Omental fat pad (tissue), 4 donors: ENCODE results near the gene REPS1. TPM values are rescaled to one million over a fixed set of nuclear protein-coding genes. Genes with fewer than 3 reads are reported as not detected.

Experiments
- ATAC-seq: fragments of 150-250 bp; one replicate; pipeline ENCODE4 v1.9.1; 2016; ENCODE audit warnings: mild to moderate bottlenecking, moderate library complexity; ENCODE audit not compliant: low FRiP score
- DNase-seq: peaks from one replicate; pipeline ENCODE4 v3.0.0-alpha.2; 2019; ENCODE audit warnings: low spot score
- total RNA-seq, 4 donors: library from RNA; depleted of rRNA; stranded (reverse); fragments of >200 nt; gene quantifications; one replicate each; pipeline ENCODE4 v1.1.0, GENCODE V29; 2016
- TF ChIP-seq, protein P1 (sequence below), 3 donors: fragments of 450-650 bp; IDR thresholded peaks; one replicate each; pipeline ENCODE4 v1.5.1; 2016 to 2017; ENCODE audit warnings: antibody characterized with exemption in 3 of 3, mild to moderate bottlenecking in 3 of 3, moderate library complexity in 2 of 3

Gene REPS1
- total RNA-seq, 4 donors from 2014 or later: 25.2 to 46.0 (median 35.9) TPM

DNA sequence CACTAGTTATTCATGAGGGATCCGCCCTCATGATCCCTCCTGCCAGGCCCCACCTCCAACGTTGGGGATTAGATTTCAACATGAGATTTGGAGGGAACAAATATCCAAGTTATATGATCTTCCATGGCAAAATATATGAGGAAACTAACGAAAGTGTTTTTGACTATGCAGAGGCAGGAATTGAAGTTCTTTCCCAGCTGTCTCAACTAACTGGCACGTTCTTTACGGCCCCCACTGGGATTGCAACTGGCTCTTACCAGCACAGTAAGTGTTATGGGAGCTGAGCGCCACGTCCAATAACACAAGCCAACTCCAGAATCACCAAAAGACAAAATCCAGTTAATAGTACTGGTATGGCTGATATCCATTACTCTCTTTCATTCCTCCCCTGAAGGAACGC is 125.6 kb downstream of the REPS1 start:
- no peak for DNase-seq
- TF ChIP-seq, protein P1, sequence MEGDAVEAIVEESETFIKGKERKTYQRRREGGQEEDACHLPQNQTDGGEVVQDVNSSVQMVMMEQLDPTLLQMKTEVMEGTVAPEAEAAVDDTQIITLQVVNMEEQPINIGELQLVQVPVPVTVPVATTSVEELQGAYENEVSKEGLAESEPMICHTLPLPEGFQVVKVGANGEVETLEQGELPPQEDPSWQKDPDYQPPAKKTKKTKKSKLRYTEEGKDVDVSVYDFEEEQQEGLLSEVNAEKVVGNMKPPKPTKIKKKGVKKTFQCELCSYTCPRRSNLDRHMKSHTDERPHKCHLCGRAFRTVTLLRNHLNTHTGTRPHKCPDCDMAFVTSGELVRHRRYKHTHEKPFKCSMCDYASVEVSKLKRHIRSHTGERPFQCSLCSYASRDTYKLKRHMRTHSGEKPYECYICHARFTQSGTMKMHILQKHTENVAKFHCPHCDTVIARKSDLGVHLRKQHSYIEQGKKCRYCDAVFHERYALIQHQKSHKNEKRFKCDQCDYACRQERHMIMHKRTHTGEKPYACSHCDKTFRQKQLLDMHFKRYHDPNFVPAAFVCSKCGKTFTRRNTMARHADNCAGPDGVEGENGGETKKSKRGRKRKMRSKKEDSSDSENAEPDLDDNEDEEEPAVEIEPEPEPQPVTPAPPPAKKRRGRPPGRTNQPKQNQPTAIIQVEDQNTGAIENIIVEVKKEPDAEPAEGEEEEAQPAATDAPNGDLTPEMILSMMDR (IDR thresholded peaks at IDR 0.05): no peak
- no peak for ATAC-seq

DNA sequence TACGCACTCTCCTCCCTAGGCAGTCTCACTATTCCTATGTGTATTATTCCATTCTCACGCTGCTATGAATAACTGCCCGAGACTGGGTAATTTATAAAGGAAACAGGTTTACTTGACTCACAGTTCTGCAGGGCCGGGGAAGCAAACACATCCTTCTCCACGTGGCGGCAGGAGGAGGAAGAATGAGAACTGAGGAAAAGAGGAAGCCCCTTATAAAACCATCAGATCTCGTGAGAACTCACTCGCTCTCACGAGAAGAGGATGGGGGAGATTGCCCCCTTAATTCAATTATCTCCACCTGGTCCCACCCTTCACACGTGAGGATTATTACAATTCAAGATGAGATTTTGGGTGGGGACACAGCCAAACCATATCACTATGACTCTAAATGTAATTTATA is 130.3 kb downstream of the REPS1 start:
- DNase-seq (no peak), ATAC-seq (no peak)
- TF ChIP-seq, protein P1 (IDR thresholded peaks at IDR 0.05): no peak

DNA sequence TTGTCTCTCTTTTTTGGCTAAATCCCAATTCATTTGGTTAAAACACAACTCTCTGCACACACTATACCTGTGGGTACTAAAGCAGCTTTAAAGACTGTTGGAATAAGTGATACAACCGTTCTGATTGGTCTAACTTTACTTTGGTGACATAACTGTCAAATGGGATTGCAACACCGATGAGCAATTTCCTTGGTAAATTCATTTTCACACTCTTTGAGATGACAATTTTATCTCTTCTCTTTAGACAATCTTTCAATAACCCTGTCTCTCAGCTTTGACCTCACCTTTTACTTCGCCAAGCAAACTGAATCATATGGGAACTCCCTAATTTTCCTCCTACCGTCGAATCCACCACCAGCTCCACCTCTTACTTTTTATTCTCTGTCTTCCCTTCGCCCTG is 131.4 kb downstream of the REPS1 start:
- ATAC-seq (no peak), DNase-seq (no peak)
- TF ChIP-seq, protein P1 (IDR thresholded peaks at IDR 0.05): no peak

Other genes with a start within 250 kb of the REPS1 start
- gene CCDC28A, start 214.5 kb downstream of the REPS1 start, total RNA-seq: 10 to 100 TPM; 10.1 to 25.7 (median 12.8) TPM
- gene ECT2L, start 192.2 kb downstream of the REPS1 start, total RNA-seq: 1 to 10 TPM in 1 of 4 donors, not detected in 3; 4.1 TPM
- gene ABRACL, start 40.5 kb upstream of the REPS1 start, total RNA-seq: 10 to 100 TPM in 3 of 4 donors, 1 to 10 TPM in 1; 6.1 to 20.8 (median 17.3) TPM
- 10 to 100 TPM; 37.6 to 59.4 (median 45.2) TPM for gene HECA, start 146.8 kb upstream of the REPS1 start, total RNA-seq